Neural cell (in vitro differentiated cells): Measurements from ENCODE around the gene LYRM7.

ENCODE experiments used
- EP300 ChIP-seq: fragments of 450-650 bp; conservative IDR thresholded peaks from 2 replicates; pipeline ENCODE4 v1.6.1; 2014; ENCODE audit warnings: antibody characterized with exemption, mild to moderate bottlenecking, moderate library complexity; ENCODE audit not compliant: poor library complexity, severe bottlenecking
- TF ChIP-seq, protein P1 (sequence below): fragments of 450-650 bp; IDR thresholded peaks from 2 replicates; pipeline ENCODE4 v1.5.1; 2014; ENCODE audit warnings: antibody characterized with exemption, mild to moderate bottlenecking, moderate library complexity; ENCODE audit not compliant: poor library complexity, severe bottlenecking

DNA sequence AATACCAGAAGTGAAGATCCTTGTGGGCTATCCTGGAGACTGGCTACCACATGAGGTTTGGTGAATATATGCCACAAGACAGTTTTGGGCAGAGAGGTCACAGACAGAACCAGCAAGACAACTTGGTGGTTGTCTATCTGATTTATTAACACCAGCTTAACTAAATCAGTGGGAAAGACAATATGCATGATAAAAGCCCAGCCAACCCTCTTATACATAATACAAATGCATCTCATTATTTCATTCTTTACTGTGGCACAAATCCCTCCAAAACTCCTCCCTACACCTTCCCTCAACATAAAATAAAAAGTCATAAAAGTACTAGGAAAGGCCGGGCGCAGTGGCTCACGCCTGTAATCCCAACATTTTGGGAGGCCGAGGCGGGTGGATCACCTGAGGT, 13.8 kb upstream of the LYRM7 start:
- TF ChIP-seq EP300 = no peak
- TF ChIP-seq, protein P1, sequence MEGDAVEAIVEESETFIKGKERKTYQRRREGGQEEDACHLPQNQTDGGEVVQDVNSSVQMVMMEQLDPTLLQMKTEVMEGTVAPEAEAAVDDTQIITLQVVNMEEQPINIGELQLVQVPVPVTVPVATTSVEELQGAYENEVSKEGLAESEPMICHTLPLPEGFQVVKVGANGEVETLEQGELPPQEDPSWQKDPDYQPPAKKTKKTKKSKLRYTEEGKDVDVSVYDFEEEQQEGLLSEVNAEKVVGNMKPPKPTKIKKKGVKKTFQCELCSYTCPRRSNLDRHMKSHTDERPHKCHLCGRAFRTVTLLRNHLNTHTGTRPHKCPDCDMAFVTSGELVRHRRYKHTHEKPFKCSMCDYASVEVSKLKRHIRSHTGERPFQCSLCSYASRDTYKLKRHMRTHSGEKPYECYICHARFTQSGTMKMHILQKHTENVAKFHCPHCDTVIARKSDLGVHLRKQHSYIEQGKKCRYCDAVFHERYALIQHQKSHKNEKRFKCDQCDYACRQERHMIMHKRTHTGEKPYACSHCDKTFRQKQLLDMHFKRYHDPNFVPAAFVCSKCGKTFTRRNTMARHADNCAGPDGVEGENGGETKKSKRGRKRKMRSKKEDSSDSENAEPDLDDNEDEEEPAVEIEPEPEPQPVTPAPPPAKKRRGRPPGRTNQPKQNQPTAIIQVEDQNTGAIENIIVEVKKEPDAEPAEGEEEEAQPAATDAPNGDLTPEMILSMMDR = no peak
